C4-2B (cell line): ENCODE data around the gene HBM.

Experiments
- ZFX ChIP-seq: fragments of 450-650 bp; IDR thresholded peaks from 2 replicates; pipeline ENCODE4 v1.6.1; 2017
- TF ChIP-seq, protein P1 (sequence below): fragments of 450-650 bp; conservative IDR thresholded peaks from 2 replicates; pipeline ENCODE4 v1.5.1; 2017; ENCODE audit warnings: mild to moderate bottlenecking

DNA sequence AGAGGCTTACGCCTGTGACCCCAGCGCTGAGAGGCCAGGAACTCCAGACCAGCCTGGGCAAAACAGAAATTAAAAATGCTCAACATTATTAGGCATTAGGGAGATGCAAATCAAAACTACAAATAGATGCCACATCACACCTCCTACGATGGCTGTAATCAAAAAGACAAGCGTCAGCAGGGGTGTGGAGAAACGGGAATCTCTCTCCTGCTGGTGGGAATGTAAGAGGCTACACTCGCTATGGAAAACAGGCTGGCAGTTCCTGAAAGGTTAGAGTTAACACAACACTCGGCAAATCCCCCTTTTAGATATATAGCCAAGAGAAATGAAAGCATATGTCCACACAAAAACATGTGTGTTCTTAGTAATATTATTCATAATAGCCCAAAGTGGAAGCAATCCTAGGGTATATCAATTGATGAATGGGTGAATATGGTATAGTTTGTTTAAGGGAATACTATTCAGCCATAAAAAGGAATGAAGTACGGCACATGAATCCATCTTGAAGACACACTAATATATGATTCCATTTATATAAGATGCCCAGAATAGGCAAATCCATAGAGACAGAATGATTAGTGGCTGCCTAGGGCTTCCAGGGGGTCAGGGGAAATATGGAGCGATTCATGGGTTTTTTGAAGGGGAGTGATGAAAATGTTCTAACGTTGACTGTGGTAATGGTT, 25.5 kb upstream of the HBM start:
- TF ChIP-seq, protein P1, sequence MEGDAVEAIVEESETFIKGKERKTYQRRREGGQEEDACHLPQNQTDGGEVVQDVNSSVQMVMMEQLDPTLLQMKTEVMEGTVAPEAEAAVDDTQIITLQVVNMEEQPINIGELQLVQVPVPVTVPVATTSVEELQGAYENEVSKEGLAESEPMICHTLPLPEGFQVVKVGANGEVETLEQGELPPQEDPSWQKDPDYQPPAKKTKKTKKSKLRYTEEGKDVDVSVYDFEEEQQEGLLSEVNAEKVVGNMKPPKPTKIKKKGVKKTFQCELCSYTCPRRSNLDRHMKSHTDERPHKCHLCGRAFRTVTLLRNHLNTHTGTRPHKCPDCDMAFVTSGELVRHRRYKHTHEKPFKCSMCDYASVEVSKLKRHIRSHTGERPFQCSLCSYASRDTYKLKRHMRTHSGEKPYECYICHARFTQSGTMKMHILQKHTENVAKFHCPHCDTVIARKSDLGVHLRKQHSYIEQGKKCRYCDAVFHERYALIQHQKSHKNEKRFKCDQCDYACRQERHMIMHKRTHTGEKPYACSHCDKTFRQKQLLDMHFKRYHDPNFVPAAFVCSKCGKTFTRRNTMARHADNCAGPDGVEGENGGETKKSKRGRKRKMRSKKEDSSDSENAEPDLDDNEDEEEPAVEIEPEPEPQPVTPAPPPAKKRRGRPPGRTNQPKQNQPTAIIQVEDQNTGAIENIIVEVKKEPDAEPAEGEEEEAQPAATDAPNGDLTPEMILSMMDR: no peak
- no peak for TF ChIP-seq ZFX
